GM21529 (cell line): ENCODE data around the gene WDFY3.

ENCODE experiments used
- ATAC-seq: cut with Tn5 transposase; IDR thresholded peaks from one replicate; pipeline ENCODE4 v1.9.1; 2021; ENCODE audit not compliant: unreplicated experiment

WDFY3 gene

GRCh38 chr4:84803720-84804119 lies 162.8 kb downstream of the WDFY3 start:
- no peak for ATAC-seq

GRCh38 chr4:84803116-84803515 lies 163.4 kb downstream of the WDFY3 start:
- ATAC-seq: no peak

GRCh38 chr4:84800256-84800655 lies 166.2 kb downstream of the WDFY3 start:
- ATAC-seq: no peak

- ATAC-seq: no peak
Measured at GRCh38 chr4:84799318-84799717, 167.2 kb downstream of the WDFY3 start.

- ATAC-seq: no peak
Measured at GRCh38 chr4:84796394-84796793, 170.1 kb downstream of the WDFY3 start.

- ATAC-seq: no peak
Measured at GRCh38 chr4:84792366-84793301, 173.9 kb downstream of the WDFY3 start.

- no peak for ATAC-seq
Measured at GRCh38 chr4:84790769-84791565, 175.5 kb downstream of the WDFY3 start.

- ATAC-seq: no peak
Measured at GRCh38 chr4:84786478-84786877, 180.0 kb downstream of the WDFY3 start.

GRCh38 chr4:84782517-84782916 lies 184.0 kb downstream of the WDFY3 start:
- no peak for ATAC-seq

- ATAC-seq: no peak
Measured at GRCh38 chr4:84780719-84781118, 185.8 kb downstream of the WDFY3 start.

GRCh38 chr4:84778041-84778440 lies 188.4 kb downstream of the WDFY3 start:
- no peak for ATAC-seq

GRCh38 chr4:84767168-84767567 lies 199.3 kb downstream of the WDFY3 start:
- no peak for ATAC-seq

- ATAC-seq: no peak
Measured at GRCh38 chr4:84753321-84753972, 213.0 kb downstream of the WDFY3 start.

- ATAC-seq: no peak
Measured at GRCh38 chr4:84751707-84752106, 214.8 kb downstream of the WDFY3 start.

GRCh38 chr4:84750960-84751283 lies 215.6 kb downstream of the WDFY3 start:
- ATAC-seq: no peak

- peak; percentile 87 for ATAC-seq
Measured at GRCh38 chr4:84750260-84750959, 216.1 kb downstream of the WDFY3 start.

- no peak for ATAC-seq
Measured at GRCh38 chr4:84740057-84740456, 226.4 kb downstream of the WDFY3 start.

- ATAC-seq: no peak
Measured at GRCh38 chr4:84738622-84739021, 227.9 kb downstream of the WDFY3 start.

- ATAC-seq: no peak
Measured at GRCh38 chr4:84737656-84738055, 228.8 kb downstream of the WDFY3 start.

GRCh38 chr4:84734037-84734436 lies 232.5 kb downstream of the WDFY3 start:
- no peak for ATAC-seq
